Cardiac ventricle fibroblast (primary cell): ENCODE measurements around the gene FOXI1. TPM values are rescaled to one million over a fixed set of nuclear protein-coding genes. Genes with fewer than 3 reads are reported as not detected.

Experiments
- total RNA-seq: library from RNA; depleted of rRNA; stranded (reverse); fragments of >200 nt; gene quantifications from 2 replicates; pipeline ENCODE4 v1.2.3, GENCODE V29; 2015

The FOXI1 gene
- total RNA-seq, result not detected in 2 replicates

GRCh38 chr5:170105642-170106611 is at the start of gene FOXI1:
Gene FOXI1, plus strand, starts transcription at chr5:170105897. Its CDS starts 61 bp downstream, at chr5:170105958.

Other genes starting within 250 kb of the FOXI1 start
- gene INSYN2B, start 125.4 kb upstream of the FOXI1 start, total RNA-seq, result 10.7 and 14.5 TPM in 2 replicates
- gene C5orf58, start 127.1 kb downstream of the FOXI1 start, total RNA-seq, result not detected in 2 replicates
- gene LCP2, start 191.9 kb downstream of the FOXI1 start, total RNA-seq, result 0.10 and 0.12 TPM in 2 replicates